Measurements from ENCODE around the gene ZC3H13.

DNA sequence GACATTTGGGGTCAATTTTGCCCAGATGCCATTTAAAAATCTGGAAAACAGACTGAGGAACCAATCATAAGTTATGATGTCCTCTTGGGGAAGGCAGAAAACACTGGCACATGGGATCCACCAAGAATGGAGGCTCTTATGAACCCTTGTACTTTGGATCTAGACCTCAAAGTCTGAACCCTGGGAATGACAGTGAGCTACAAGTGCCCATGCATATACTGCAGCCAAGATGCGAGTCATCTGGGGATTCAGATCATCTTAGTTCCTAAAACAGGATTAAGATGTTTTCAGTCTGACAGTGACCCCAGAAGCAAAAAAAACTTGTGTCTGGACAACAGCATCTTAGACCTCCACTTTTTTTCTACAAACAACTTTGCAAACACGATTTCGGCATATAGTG is 100.8 kb downstream of the ZC3H13 start:
- TF ChIP-seq, protein P1, sequence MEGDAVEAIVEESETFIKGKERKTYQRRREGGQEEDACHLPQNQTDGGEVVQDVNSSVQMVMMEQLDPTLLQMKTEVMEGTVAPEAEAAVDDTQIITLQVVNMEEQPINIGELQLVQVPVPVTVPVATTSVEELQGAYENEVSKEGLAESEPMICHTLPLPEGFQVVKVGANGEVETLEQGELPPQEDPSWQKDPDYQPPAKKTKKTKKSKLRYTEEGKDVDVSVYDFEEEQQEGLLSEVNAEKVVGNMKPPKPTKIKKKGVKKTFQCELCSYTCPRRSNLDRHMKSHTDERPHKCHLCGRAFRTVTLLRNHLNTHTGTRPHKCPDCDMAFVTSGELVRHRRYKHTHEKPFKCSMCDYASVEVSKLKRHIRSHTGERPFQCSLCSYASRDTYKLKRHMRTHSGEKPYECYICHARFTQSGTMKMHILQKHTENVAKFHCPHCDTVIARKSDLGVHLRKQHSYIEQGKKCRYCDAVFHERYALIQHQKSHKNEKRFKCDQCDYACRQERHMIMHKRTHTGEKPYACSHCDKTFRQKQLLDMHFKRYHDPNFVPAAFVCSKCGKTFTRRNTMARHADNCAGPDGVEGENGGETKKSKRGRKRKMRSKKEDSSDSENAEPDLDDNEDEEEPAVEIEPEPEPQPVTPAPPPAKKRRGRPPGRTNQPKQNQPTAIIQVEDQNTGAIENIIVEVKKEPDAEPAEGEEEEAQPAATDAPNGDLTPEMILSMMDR (IDR thresholded peaks at IDR 0.05 in 4 of 5, conservative IDR thresholded peaks at IDR 0.05 in 1 of 5) = no peak
- TF ChIP-seq POLR2A (IDR thresholded peaks at IDR 0.05) = no peak

Data from gastrocnemius medialis (tissue), 4 donors.